Myocyte (in vitro differentiated cells): ENCODE results near the gene AP2S1. TPM values are rescaled to one million over a fixed set of nuclear protein-coding genes. Genes with fewer than 3 reads are reported as not detected.
A peak's percentile ranks its signal among the peaks of the same experiment; 100 is the strongest.
"Not testable (repeated sequence)": the region's sequence is repeated elsewhere in the genome, so short reads cannot be mapped to it uniquely, and the experiment has no call there.

Experiments used
- DNase-seq: peaks from one replicate; pipeline ENCODE4 v3.0.0-alpha.2; 2012; ENCODE audit warnings: low read depth
- polyA plus RNA-seq: library from polyadenylated mRNA; unstranded; fragments of >200 nt; gene quantifications from one replicate; pipeline ENCODE4 v1.2.1, GENCODE V29; 2012; ENCODE audit warnings: missing spikeins
- total RNA-seq: library from RNA; depleted of rRNA; stranded (reverse); fragments of >200 nt; gene quantifications from 2 replicates; pipeline ENCODE4 v1.2.3, GENCODE V29; 2014

Gene AP2S1
- 82.3 and 89.0 TPM in 2 replicates for total RNA-seq
- polyA plus RNA-seq, result 264 TPM

- peak; percentile 99 for DNase-seq
Observed at GRCh38 chr19:46850228-46851203, at the start of gene AP2S1. Gene AP2S1 (minus strand): TSS chr19:46850846. CDS start chr19:46850766, 80 bp downstream.

DNA sequence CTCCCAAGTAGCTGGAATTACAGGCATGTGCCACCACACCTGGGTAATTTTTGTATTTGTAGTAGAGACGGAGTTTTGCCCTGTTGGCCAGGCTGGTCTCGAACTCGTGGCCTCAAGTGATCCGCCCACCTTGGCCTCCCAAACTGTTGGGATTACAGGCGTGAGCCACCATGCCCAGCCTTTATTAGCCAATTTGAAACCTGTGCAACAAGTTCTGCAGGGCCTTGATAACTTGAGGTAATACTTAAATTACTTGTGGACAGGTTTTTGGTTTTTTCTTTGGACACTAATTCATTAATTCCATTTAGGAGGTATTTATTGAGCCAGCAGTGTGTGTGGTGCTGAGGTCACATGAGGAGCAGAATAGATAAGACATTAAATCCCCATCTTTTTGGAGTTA, 49.7 kb upstream of the AP2S1 start:
- no peak for DNase-seq

DNA sequence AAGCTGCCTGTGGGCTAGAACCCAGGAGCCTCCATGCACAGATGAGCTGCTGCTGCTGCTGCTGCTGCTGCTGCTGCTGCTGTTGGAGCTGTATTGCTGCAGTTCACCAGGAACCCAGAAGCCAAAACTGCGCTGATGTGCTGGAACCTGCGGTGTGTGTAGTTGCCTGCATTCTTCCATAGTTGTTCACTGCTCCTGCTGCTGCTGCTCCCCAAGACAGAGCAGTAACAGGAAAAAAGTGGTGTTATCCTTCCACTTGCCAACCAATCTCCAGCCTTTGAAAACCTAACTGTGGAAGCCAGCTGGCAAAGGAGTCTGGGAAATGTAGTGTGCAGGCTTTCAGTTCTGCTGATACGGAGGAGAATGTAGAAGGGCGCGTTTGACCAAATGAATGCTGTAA, 48.1 kb upstream of the AP2S1 start:
- DNase-seq, result peak; percentile 39

- peak; percentile 87 for DNase-seq
Observed at GRCh38 chr19:46896076-46896794, 45.6 kb upstream of the AP2S1 start.

DNA sequence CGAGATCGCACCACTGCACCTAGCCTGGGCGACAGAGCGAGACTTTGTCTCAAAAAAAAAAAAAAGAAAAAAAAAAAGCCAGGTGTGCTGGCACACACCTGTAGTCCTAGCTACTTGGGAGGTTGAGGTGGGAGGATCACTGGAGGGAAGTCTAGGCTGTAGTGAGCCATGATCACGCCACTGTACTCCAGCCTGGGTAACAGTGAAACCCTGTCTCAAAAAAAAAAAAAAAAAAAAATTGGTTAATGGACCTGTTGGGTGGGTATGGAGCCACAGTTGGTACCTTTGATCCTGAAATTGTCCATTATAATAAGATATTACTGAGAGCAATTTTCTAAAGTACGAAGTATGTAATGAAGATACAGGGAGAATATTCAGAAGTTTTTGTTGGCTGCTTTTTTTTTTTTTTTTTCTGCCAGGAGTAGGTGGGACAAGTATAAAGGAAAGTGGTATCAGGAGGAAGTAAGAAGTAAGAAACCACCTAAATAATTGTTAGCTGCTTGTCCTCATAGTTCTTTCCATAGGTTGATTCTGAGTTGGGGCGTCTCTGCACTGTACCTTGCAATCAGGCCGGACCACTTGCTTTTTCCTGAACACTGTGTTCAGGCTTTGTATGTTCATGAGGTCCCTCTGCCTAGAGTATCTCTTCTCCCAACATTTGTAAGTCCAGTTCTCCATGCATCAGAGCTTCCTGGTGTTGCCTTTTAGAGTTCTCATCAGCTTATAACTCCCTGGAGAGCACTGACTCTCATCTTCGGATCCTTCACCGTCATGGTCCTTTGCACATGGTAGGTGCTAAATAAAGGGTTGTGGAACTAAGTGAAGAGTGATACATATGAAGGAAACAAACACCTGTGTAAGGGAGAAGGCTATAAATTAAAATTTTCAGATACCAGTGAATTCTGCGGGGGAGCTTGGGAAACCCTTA, 41.9 kb upstream of the AP2S1 start:
- DNase-seq, result no peak

DNA sequence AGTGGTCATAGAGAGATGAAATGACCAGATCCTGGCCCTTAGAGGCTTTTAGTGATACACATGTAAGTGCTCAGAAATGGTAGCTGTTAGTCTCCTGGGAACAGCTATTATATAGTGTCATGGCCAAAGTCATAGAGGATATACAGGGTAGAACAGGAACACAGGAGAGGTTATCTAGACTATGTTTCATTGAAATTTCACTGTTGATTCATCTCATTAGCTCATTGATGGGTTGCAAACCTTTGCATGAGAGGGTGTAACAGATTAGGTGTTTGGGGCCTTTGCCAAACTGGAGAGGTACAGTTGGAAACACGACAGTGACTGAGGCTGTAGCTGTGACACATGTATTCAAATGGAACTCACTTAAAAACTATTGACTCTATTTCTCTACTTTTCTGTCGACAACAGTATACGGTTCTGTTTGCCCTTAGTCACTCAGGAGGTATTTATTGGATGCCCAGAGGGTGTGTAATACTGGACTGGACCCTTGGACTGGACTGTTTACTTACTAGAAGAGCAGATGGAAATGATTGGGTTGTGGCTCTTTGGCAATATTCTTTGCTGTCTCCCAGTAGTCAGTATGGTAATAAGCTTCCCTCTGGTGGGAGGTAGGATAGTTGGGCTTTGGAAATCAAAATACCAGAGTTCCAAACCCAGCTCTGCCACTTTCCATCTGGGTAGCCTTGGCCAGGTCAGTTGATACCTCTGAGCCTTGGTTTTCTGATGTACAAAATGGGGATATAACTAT, 40.0 kb upstream of the AP2S1 start:
- DNase-seq, result peak; percentile 32

DNA sequence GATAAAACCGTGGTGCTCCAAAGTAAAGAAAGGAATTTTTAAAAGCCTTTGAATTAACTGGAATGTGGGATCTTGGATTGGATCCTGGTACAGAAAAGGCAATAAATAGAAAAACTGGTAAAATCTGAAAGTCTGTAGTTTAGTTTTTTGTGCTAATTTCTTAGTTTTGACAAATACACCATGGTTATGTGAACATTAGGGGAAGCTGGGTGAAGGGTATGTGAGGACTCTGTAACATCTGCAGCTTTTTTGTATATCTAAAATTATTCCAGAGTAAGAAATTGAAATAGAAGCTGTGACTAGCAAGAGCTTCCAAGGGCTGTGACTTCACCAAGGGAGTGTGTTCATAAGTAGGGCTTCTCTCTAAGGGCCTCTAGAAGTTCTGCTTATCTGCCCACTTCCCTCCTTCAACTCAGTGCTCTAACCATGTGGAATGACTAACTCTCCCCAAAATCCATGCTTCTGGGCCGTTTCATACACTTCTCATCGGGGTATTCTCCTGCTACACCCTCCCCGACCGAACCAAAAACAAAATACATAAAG, 36.7 kb upstream of the AP2S1 start:
- no peak for DNase-seq

- no peak for DNase-seq
Observed at GRCh38 chr19:46886546-46887239, 36.0 kb upstream of the AP2S1 start.

DNA sequence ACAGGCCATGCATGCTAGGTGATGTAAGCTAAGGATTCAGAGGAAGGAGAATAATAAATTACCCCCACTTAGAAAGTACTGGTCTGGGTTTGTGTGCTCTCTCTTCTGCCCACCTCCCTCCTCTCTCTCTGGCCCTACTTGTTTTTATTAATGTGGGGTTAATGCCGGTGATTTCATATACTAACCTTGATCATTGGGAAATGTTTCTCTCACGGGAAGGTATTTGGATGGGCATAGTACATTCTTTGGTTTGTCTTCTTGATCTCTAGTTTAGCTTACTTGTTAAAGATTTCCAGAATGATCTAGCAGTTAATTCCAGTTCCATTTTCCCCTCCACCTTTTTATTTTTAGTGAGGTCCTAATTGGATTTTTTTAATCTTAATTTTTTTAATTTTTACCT, 34.8 kb upstream of the AP2S1 start:
- no peak for DNase-seq

GRCh38 chr19:46882751-46883150, 32.1 kb upstream of the AP2S1 start:
- DNase-seq, result not testable (repeated sequence)

DNA sequence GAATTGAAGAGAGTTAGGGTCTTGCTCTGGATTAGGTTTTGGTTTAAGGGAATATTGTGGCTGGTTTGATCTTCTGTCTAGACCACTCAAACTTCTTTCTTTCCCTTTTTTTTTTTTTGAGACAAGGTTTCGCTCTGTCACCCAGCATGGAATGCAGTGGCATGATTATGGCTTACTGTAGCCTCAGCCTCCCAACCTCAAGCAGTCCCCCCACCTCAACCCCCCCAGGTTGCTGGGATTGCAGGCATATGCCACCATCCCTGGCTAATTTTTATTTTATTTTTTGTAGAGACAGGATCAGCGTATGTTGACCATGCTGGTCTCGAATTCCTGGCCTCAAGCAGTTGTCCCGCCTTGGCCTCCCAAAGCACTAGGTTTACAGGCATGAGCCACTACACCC, 31.4 kb upstream of the AP2S1 start:
- no peak for DNase-seq

- DNase-seq, result no peak
Observed at GRCh38 chr19:46881092-46881491, 30.4 kb upstream of the AP2S1 start.

DNA sequence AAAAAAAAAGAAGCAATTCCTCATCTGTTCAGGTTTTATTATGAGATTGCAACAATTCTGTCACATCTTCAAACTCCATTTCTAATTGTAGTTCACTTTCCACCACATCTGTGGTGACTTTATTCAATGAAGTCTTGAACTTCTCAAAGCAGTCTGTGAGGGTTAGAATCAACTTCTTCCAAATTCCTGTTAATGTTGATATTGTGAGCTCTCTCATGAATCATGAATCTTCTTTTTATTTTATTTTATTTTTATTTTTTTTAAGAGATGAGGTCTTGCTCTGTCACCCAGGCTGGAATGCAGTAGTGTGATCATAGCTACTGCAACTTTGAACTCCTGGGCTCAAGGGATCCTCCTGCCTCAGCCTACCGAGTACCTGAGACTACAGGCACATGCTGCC, 29.8 kb upstream of the AP2S1 start:
- DNase-seq, result no peak

- DNase-seq, result peak; percentile 64
Observed at GRCh38 chr19:46878613-46879375, 28.1 kb upstream of the AP2S1 start.

GRCh38 chr19:46875657-46876056, 25.0 kb upstream of the AP2S1 start:
- no peak for DNase-seq

- no peak for DNase-seq
Observed at GRCh38 chr19:46875234-46875633, 24.6 kb upstream of the AP2S1 start.

DNA sequence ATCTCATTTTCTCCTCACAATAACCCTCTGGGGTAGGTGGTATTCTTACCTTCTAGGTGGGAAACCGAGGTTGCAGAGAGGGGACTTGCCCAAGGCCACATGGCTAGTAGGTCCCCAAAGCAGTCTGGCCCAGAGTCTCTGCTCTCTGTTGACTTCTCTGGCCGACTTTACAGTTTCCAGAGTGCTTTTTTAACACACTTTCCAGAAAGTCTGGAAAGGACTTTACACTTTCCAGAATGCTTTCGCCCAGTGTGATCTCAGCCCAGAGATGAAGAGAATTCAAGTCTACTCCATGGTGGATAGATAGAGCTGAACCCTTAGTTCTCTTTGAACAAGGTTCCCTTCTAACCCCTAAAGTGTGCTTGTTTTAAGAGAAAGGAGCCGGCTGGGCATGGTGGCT, 22.3 kb upstream of the AP2S1 start:
- no peak for DNase-seq

DNA sequence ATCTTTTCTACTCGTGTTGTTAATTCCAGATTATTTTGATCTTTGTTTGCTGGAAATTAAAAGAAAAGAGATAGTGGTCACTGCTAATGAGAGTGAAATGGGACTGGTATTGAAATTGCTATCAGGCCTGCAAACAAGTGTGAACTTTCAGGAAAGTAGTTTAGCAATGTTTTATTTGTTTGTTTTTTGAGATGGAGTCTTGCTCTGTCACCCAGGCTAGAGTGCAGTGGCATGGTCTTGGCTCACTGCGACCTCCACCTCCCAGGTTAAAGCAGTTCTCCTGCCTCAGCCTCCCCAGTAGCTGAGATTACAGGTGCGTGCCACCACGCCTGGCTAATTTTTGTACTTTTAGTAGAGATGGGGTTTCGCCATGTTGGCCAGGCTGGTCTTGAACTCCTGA, 20.5 kb upstream of the AP2S1 start:
- not testable (repeated sequence) for DNase-seq
